Measurements from ENCODE around the gene CCDC28A.
A peak's percentile ranks its signal among the peaks of the same experiment; 100 is the strongest.
"Not testable (repeated sequence)": the region's sequence is repeated elsewhere in the genome, so short reads cannot be mapped to it uniquely, and the experiment has no call there.

Gene CCDC28A

GRCh38 chr6:138773177-138774091 is at the start of gene CCDC28A:
Gene CCDC28A (plus strand): TSS chr6:138773769. CDS start chr6:138776121, 2,352 bp downstream.
- no peak for TF ChIP-seq CTCF (IDR thresholded peaks at IDR 0.05; ENCODE audit: low read depth, low read length)
- peak; percentile 96 for DNase-seq (ENCODE audit: low read depth, low spot score)
- peak within 1 kb of the TSS; percentile 67 for H3K4me3 ChIP-seq (ENCODE audit: low read depth, low read length)
- in situ Hi-C loops (cut with HindIII; ENCODE audit: low sequenced_read_pairs), result no loop called here

GRCh38 chr6:138724015-138724414 is 49.6 kb upstream of the CCDC28A start:
- DNase-seq (ENCODE audit: low read depth, low spot score), result peak; percentile 84
- H3K4me3 ChIP-seq (ENCODE audit: low read depth, low read length), result no peak overlapping the region
- in situ Hi-C loops (cut with HindIII; ENCODE audit: low sequenced_read_pairs), result no loop called here
- TF ChIP-seq CTCF (IDR thresholded peaks at IDR 0.05; ENCODE audit: low read depth, low read length), result peak; percentile 36

GRCh38 chr6:138726066-138726756 is 47.4 kb upstream of the CCDC28A start:
- in situ Hi-C loops (cut with HindIII; ENCODE audit: low sequenced_read_pairs), result no loop called here
- H3K4me3 ChIP-seq (ENCODE audit: low read depth, low read length), result no peak overlapping the region
- DNase-seq (ENCODE audit: low read depth, low spot score), result no peak
- TF ChIP-seq CTCF (IDR thresholded peaks at IDR 0.05; ENCODE audit: low read depth, low read length), result no peak

- TF ChIP-seq CTCF (IDR thresholded peaks at IDR 0.05; ENCODE audit: low read depth, low read length), result no peak
- no peak for DNase-seq (ENCODE audit: low read depth, low spot score)
- H3K4me3 ChIP-seq (ENCODE audit: low read depth, low read length), result no peak overlapping the region
- in situ Hi-C loops (cut with HindIII; ENCODE audit: low sequenced_read_pairs), result no loop called here
Observed at GRCh38 chr6:138726757-138727097, 46.8 kb upstream of the CCDC28A start.

- no peak overlapping the region for H3K4me3 ChIP-seq (ENCODE audit: low read depth, low read length)
- no peak for TF ChIP-seq CTCF (IDR thresholded peaks at IDR 0.05; ENCODE audit: low read depth, low read length)
- DNase-seq (ENCODE audit: low read depth, low spot score), result no peak
- in situ Hi-C loops (cut with HindIII; ENCODE audit: low sequenced_read_pairs), result no loop called here
Observed at GRCh38 chr6:138727182-138727581, 46.4 kb upstream of the CCDC28A start.

- in situ Hi-C loops (cut with HindIII; ENCODE audit: low sequenced_read_pairs), result no loop called here
- no peak overlapping the region for H3K4me3 ChIP-seq (ENCODE audit: low read depth, low read length)
- TF ChIP-seq CTCF (IDR thresholded peaks at IDR 0.05; ENCODE audit: low read depth, low read length), result no peak
- DNase-seq (ENCODE audit: low read depth, low spot score), result no peak
Observed at GRCh38 chr6:138728662-138729061, 44.9 kb upstream of the CCDC28A start.

GRCh38 chr6:138730037-138730436 is 43.5 kb upstream of the CCDC28A start:
- in situ Hi-C loops (cut with HindIII; ENCODE audit: low sequenced_read_pairs), result not testable (repeated sequence)

More at GRCh38 chr6:138730037-138730436, 43.5 kb upstream of the CCDC28A start:
- H3K4me3 ChIP-seq (ENCODE audit: low read depth, low read length); DNase-seq (ENCODE audit: low read depth, low spot score): not testable (repeated sequence)
